Duodenal mucosa (tissue), 2 donors: Measurements from ENCODE around the gene CDC14A.

Experiments
- H3K27ac ChIP-seq: one replicate; pipeline ENCODE4 v1.7.0; 2013; ENCODE audit warnings: low read depth, low read length
- H3K27me3 ChIP-seq, 2 donors: one replicate each; pipeline ENCODE4 v1.7.0; 2013; ENCODE audit warnings: low read length in 2 of 2, control low read depth in 1 of 2; ENCODE audit not compliant: insufficient read depth in 2 of 2, control insufficient read depth in 1 of 2
- H3K36me3 ChIP-seq, 2 donors: one replicate each; pipeline ENCODE4 v1.7.0; 2013; ENCODE audit warnings: low read length in 2 of 2, control low read depth in 1 of 2; ENCODE audit not compliant: insufficient read depth in 2 of 2, control insufficient read depth in 1 of 2
- H3K4me1 ChIP-seq, 2 donors: one replicate each; pipeline ENCODE4 v1.7.0; 2013; ENCODE audit warnings: low read length in 2 of 2, control low read depth in 1 of 2; ENCODE audit not compliant: insufficient read depth in 2 of 2, control insufficient read depth in 1 of 2
- H3K4me3 ChIP-seq, 2 donors: one replicate each; pipeline ENCODE4 v1.7.0; 2013; ENCODE audit warnings: low read length in 2 of 2, low read depth in 1 of 2
- H3K9ac ChIP-seq, 2 donors: one replicate each; pipeline ENCODE4 v1.7.0; 2013; ENCODE audit warnings: low read length in 2 of 2, low read depth in 1 of 2
- H3K9me3 ChIP-seq, 2 donors: one replicate each; pipeline ENCODE4 v1.7.0; 2013; ENCODE audit warnings: low read length in 2 of 2, control low read depth in 1 of 2; ENCODE audit not compliant: control insufficient read depth in 1 of 2

CDC14A gene

GRCh38 chr1:100348549-100349144 is 3.7 kb upstream of the CDC14A start:
- H3K36me3 ChIP-seq: no peaks in the 10 kb centered on the region
- H3K9me3 ChIP-seq: no peaks in the 10 kb centered on the region
- H3K27ac ChIP-seq: no peak overlapping the region
- peak overlapping the region; percentile 16 to 57 for H3K4me3 ChIP-seq
- H3K27me3 ChIP-seq: no peaks in the 10 kb centered on the region
- H3K4me1 ChIP-seq: peaks cover 11 to 14% of the 10 kb centered on the region in 2 donors
- H3K9ac ChIP-seq: no peak overlapping the region

- no peak overlapping the region for H3K9ac ChIP-seq
These were observed 3.1 kb upstream of the CDC14A start for GRCh38 chr1:100349246-100349645.

GRCh38 chr1:100350787-100351094 is 1.6 kb upstream of the CDC14A start:
- no peaks in the 10 kb centered on the region for H3K9me3 ChIP-seq
- H3K36me3 ChIP-seq: peaks cover 0 to 3% of the 10 kb centered on the region in 2 donors
- H3K4me3 ChIP-seq: peak overlapping the region; percentile 97
- H3K27ac ChIP-seq: peak overlapping the region; percentile 90
- peaks cover 21 to 24% of the 10 kb centered on the region in 2 donors for H3K4me1 ChIP-seq
- no peaks in the 10 kb centered on the region for H3K27me3 ChIP-seq
- H3K9ac ChIP-seq: peak overlapping the region; percentile 73 to 76

More at GRCh38 chr1:100349246-100349645, 3.1 kb upstream of the CDC14A start:
- Histone ChIP-seq H3K4me3 (peak overlapping the region; percentile 16 to 57), H3K27me3 (no peaks in the 10 kb centered on the region), H3K9me3 (no peaks in the 10 kb centered on the region), H3K4me1 (peaks cover 13 to 18% of the 10 kb centered on the region in 2 donors), H3K27ac (no peak overlapping the region), H3K36me3 (no peaks in the 10 kb centered on the region)

GRCh38 chr1:100351095-100351887 is 1.0 kb upstream of the CDC14A start:
- peaks cover 0 to 6% of the 10 kb centered on the region in 2 donors for H3K36me3 ChIP-seq
- peak overlapping the region; percentile 73 to 76 for H3K9ac ChIP-seq
- H3K27me3 ChIP-seq: no peaks in the 10 kb centered on the region
- peak overlapping the region; percentile 97 for H3K4me3 ChIP-seq
- peaks cover 23 to 26% of the 10 kb centered on the region in 2 donors for H3K4me1 ChIP-seq
- peak overlapping the region; percentile 90 for H3K27ac ChIP-seq
- no peaks in the 10 kb centered on the region for H3K9me3 ChIP-seq

DNA sequence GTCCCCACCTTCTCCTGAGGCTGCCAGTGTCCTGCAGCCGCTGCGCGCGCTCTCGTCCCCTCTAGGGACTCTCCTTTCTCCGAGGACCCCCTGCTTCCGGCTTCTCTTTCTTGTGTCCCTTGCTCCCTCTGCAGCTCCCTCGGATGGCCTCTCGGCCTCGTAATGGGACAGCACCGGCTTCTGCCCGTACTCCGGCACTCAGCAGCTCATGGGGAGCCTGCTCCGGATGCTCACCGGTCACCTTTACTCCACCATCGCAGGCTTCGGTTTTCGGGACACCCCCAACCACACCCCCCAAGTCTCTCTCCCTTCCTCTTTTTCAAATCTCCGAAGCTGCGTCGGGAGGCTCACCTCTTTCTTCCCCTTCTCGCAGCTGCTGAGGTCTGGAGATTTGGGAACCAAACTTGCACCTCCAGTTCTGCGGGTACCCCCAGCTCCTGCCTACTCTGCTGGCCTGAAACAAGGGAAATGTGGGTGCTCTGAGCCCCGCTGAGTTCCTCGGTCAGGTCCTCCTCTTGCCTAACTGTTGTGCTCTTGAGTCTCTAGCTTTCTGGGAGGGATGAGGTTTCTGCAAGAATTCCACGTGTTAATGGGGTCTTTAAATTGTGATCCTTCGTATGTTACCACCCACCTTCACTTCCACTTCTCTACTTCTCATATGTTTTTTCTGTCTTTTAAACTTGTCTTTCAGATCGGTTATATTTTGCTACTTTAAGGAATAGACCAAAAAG is 930 bp downstream of the CDC14A start:
- Histone ChIP-seq H3K36me3 (peaks cover 0 to 6% of the 10 kb centered on the region in 2 donors), H3K27me3 (no peaks in the 10 kb centered on the region), H3K9me3 (no peaks in the 10 kb centered on the region), H3K9ac (peak overlapping the region; percentile 76 to 94), H3K27ac (peak overlapping the region; percentile 90), H3K4me1 (peaks cover 26 to 39% of the 10 kb centered on the region in 2 donors), H3K4me3 (peak overlapping the region; percentile 97)

- H3K27me3 ChIP-seq: no peaks in the 10 kb centered on the region
- peaks cover 27 to 42% of the 10 kb centered on the region in 2 donors for H3K4me1 ChIP-seq
- peak overlapping the region in 1 of 2 donors; percentile 76 for H3K9ac ChIP-seq
- H3K27ac ChIP-seq: no peak overlapping the region
- H3K4me3 ChIP-seq: peak overlapping the region; percentile 97
- H3K9me3 ChIP-seq: no peaks in the 10 kb centered on the region
- peaks cover 0 to 6% of the 10 kb centered on the region in 2 donors for H3K36me3 ChIP-seq
These were observed 1.7 kb downstream of the CDC14A start for GRCh38 chr1:100353988-100354387.

DNA sequence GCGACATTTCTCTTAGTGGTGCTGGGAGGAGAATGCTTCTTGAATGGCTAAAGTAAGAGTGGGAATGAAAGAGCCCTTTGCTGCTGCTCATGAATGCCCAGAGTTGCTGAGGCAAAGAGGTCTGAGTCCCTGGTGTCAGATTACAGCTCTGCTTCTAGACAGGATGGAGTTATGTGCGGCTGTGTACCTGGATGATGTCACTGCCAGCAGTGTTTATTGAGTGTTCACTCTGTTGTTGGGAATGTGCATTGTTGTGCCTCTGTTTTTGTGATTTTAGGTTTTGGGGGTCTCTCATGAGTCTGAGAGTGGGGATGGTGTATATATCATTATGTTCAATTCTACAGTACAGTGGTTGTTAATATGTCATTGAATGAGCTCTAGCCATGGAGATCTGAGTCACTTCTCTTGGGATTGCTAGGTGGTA is 2.7 kb downstream of the CDC14A start:
- no peaks in the 10 kb centered on the region for H3K27me3 ChIP-seq
- H3K9ac ChIP-seq: no peak overlapping the region
- H3K4me3 ChIP-seq: peak overlapping the region; percentile 41 to 97
- H3K9me3 ChIP-seq: no peaks in the 10 kb centered on the region
- H3K4me1 ChIP-seq: peaks cover 27 to 48% of the 10 kb centered on the region in 2 donors
- peaks cover 0 to 6% of the 10 kb centered on the region in 2 donors for H3K36me3 ChIP-seq
- no peak overlapping the region for H3K27ac ChIP-seq

DNA sequence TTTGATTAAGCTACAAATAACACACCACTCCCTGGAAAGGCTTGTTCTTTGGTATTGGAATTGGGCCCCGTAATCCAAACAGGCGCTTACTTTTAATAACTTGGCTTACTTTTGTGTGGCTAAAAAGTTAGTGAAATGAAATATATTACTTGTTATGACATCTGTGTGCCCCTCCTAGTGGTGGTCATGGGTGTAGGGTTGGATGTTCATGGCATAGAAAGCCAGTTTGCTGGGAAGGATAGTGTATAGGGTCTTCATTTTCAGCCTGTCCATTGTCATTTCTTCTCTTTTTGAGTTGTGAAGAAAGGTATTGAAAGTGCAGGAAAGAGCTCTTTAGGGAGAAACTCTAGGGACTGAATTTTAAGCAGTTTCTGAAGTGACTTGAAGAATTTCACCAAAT is 5.9 kb downstream of the CDC14A start:
- Histone ChIP-seq H3K4me3 (no peak overlapping the region), H3K27me3 (no peaks in the 10 kb centered on the region), H3K9ac (peak overlapping the region in 1 of 2 donors; percentile 11), H3K27ac (no peak overlapping the region), H3K4me1 (peaks cover 26 to 56% of the 10 kb centered on the region in 2 donors), H3K9me3 (no peaks in the 10 kb centered on the region), H3K36me3 (peaks cover 0 to 10% of the 10 kb centered on the region in 2 donors)

GRCh38 chr1:100359139-100359538 is 6.8 kb downstream of the CDC14A start:
- Histone ChIP-seq H3K27me3 (no peaks in the 10 kb centered on the region), H3K4me1 (peaks cover 19 to 49% of the 10 kb centered on the region in 2 donors), H3K27ac (no peak overlapping the region), H3K9me3 (no peaks in the 10 kb centered on the region), H3K4me3 (no peak overlapping the region), H3K9ac (no peak overlapping the region), H3K36me3 (peaks cover 0 to 10% of the 10 kb centered on the region in 2 donors)
